MCF 10A (cell line): ENCODE results near the gene SLC15A5. TPM values are rescaled to one million over a fixed set of nuclear protein-coding genes. Genes with fewer than 3 reads are reported as not detected.
A peak's percentile ranks its signal among the peaks of the same experiment; 100 is the strongest.

ENCODE experiments used
- BruUV-seq: library from RNA; stranded (reverse); fragments of 400-500 nt; replicated peaks from 2 replicates; lab custom pipeline; 2021; lab: Mats Ljungman, UMichigan
- CTCF ChIA-PET: fragments of 300-600 bp; sonication (Branson Sonifier 250); formaldehyde crosslinking; extraction: SDS; loops from one replicate; lab custom pipeline; 2021; ENCODE audit warnings: antibody characterized with exemption, inconsistent platforms; lab: Yijun Ruan, JAX
- POLR2A ChIA-PET: fragments of 300-600, 350-650 bp; sonication (Branson Sonifier 250); formaldehyde crosslinking; extraction: SDS; loops from one replicate; lab custom pipeline; 2020; ENCODE audit warnings: antibody characterized with exemption, inconsistent platforms; lab: Yijun Ruan, JAX
- DNase-seq: peaks from one replicate; pipeline ENCODE4 v3.0.0-alpha.2; 2018; ENCODE audit not compliant: unreplicated experiment
- H3K27ac Mint-ChIP-seq: one replicate; pipeline ENCODE4 v1.8.0; 2022; ENCODE audit warnings: mild to moderate bottlenecking, low read depth, mixed read lengths; ENCODE audit not compliant: unreplicated experiment
- H3K27me3 Mint-ChIP-seq: one replicate; pipeline ENCODE4 v1.8.0; 2022; ENCODE audit warnings: mixed read lengths; ENCODE audit not compliant: insufficient read depth, unreplicated experiment
- H3K36me3 Mint-ChIP-seq: one replicate; pipeline ENCODE4 v1.8.0; 2022; ENCODE audit warnings: mild to moderate bottlenecking, moderate library complexity, mixed read lengths; ENCODE audit not compliant: insufficient read depth, unreplicated experiment
- H3K4me1 Mint-ChIP-seq: one replicate; pipeline ENCODE4 v1.8.0; 2022; ENCODE audit warnings: mixed read lengths; ENCODE audit not compliant: insufficient read depth, unreplicated experiment
- H3K4me3 Mint-ChIP-seq: one replicate; pipeline ENCODE4 v1.8.0; 2022; ENCODE audit warnings: mild to moderate bottlenecking, moderate library complexity, mixed read lengths; ENCODE audit not compliant: unreplicated experiment
- H3K9me3 Mint-ChIP-seq: one replicate; pipeline ENCODE4 v1.8.0; 2022; ENCODE audit warnings: mixed read lengths; ENCODE audit not compliant: unreplicated experiment
- CTCF ChIP-seq: fragments of 200-600 bp; IDR thresholded peaks from one replicate; pipeline ENCODE4 v1.8.0; 2022; ENCODE audit warnings: antibody characterized with exemption, mild to moderate bottlenecking; ENCODE audit not compliant: unreplicated experiment
- intact Hi-C: fragments of 100-400 bp; cut with micrococcal nuclease; formaldehyde crosslinking; loops from 2 replicates; pipeline ENCODE4 v1.14.1; 2022
- total RNA-seq: library from RNA; stranded (reverse); gene quantifications from 2 replicates; pipeline ENCODE4 v1.2.3, GENCODE V29; 2022

Gene SLC15A5
- total RNA-seq, 1 experiment from 2014 or later = not detected

DNA sequence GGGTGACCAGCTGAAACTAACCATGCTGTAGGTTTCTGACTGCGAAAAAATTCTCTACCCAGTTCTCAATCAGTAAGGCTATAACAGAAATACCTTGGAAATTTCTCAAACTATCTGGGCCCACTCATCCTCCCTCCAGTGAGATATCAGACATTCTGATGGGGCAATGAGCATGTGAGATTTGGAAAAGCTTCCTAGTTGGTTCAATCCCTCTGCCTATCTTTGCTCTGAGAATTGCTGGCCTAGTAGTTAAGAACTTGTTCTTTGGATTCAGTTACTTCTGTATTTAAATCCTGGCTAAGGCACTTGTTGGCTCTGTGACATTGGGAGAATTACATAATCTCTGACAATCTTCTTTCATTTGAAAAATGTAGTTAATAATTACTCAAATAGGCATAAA is 119.4 kb downstream of the SLC15A5 start:
- Mint-ChIP-seq H3K27me3 (no peaks in the 10 kb centered on the region), H3K9me3 (no peaks in the 10 kb centered on the region), H3K4me1 (peaks cover 14% of the 10 kb centered on the region), H3K4me3 (no peak overlapping the region), H3K27ac (no peak overlapping the region), H3K36me3 (no peaks in the 10 kb centered on the region)
- no TSS peak for BruUV-seq
- ChIA-PET POLR2A (no interaction called here), CTCF (no interaction called here)
- TF ChIP-seq CTCF = no peak
- intact Hi-C loops = no loop called here
- DNase-seq = no peak

DNA sequence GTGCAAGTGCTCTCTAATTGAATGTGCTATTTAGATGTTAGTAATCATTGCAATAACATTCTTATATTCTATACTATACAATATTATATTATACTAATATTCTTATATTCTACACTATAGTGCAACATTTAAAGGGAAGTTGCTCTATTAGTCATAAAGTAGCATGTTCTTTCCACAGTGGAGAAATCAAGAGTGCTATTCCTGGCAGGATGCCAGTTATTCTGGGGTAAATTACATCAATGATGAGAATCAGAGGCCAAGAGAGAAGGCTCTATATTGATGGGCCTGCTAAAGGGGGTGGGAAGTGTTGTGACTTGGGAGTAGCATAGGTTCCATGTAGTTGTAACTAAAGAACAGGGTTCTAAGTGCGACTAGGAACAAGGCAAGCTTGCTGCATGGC is 121.5 kb downstream of the SLC15A5 start:
- Mint-ChIP-seq H3K9me3 (no peaks in the 10 kb centered on the region), H3K4me1 (peaks cover 14% of the 10 kb centered on the region), H3K36me3 (no peaks in the 10 kb centered on the region), H3K4me3 (no peak overlapping the region), H3K27ac (no peak overlapping the region), H3K27me3 (no peaks in the 10 kb centered on the region)
- DNase-seq = peak; percentile 51
- ChIA-PET POLR2A (no interaction called here), CTCF (interaction anchor here (0.6 to 2.3 kb wide), 2 partner anchors 10 to 335 kb away, joined by 3 to 10 read pairs; no protein-coding TSS in a partner anchor)
- TF ChIP-seq CTCF = no peak
- intact Hi-C loops = no loop called here
- no TSS peak for BruUV-seq

DNA sequence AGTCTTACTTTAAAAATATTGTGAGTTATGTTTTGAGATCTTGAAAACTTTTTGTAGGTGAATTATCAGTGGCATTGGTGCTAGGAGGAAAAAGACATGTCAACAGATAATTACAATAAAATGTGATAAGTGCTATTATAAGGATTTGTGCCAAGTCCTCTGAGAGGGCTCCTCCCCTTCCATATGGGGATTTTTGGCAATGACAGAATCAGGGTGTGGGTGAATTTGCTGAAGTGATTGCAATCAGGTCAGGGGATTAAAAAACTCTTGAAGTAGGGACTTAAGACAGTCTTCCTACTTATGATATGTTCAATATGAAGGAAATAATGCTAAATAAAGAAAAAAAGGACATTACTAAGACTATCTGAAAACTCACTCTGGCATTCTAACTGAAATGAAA is 122.5 kb downstream of the SLC15A5 start:
- no peaks in the 10 kb centered on the region for H3K27me3 Mint-ChIP-seq
- H3K27ac Mint-ChIP-seq = no peak overlapping the region

More for the DNA sequence above, 122.5 kb downstream of the SLC15A5 start:
- intact Hi-C loops = no loop called here
- no TSS peak for BruUV-seq
- POLR2A ChIA-PET = interaction anchor here (0.8 kb wide), 1 partner anchor 186 kb away, joined by 3 read pairs; no protein-coding TSS in a partner anchor
- Mint-ChIP-seq H3K36me3 (no peaks in the 10 kb centered on the region), H3K4me1 (peaks cover 14% of the 10 kb centered on the region), H3K4me3 (no peak overlapping the region), H3K9me3 (no peaks in the 10 kb centered on the region)
- DNase-seq = peak; percentile 13
- TF ChIP-seq CTCF = no peak
- CTCF ChIA-PET = interaction anchor here (0.6 kb wide), 1 partner anchor 380 kb away, joined by 3 read pairs; no protein-coding TSS in a partner anchor
